Large intestine (tissue), 3 donors: ENCODE data around the gene CDKN2AIP. TPM values are rescaled to one million over a fixed set of nuclear protein-coding genes. Genes with fewer than 3 reads are reported as not detected.

Experiments
- DNase-seq, 2 donors: peaks; one replicate each; pipeline versions ENCODE4 v3.0.0 to v3.0.0-alpha.2; 2013
- H3K27ac ChIP-seq: one replicate; pipeline ENCODE4 v1.5.1; 2013; ENCODE audit warnings: low read length
- H3K27me3 ChIP-seq: 2 replicates; pipeline ENCODE4 v1.6.1; 2013; ENCODE audit warnings: low read length; ENCODE audit not compliant: control insufficient read depth, insufficient read depth
- H3K36me3 ChIP-seq: 2 replicates; pipeline ENCODE4 v1.6.1; 2013; ENCODE audit warnings: low read length; ENCODE audit not compliant: control insufficient read depth, insufficient read depth
- H3K4me1 ChIP-seq: one replicate; pipeline ENCODE4 v1.6.1; 2013; ENCODE audit warnings: low read length; ENCODE audit not compliant: control insufficient read depth, insufficient read depth
- H3K4me3 ChIP-seq: one replicate; pipeline ENCODE4 v1.5.1; 2013; ENCODE audit warnings: low read length
- H3K9me3 ChIP-seq: one replicate; pipeline ENCODE4 v1.6.1; 2013; ENCODE audit warnings: mild to moderate bottlenecking, low read depth, low read length, moderate library complexity; ENCODE audit not compliant: control insufficient read depth
- WGBS: methylation state at CpG from one replicate; pipeline ENCODE4 v1.1.5; 2013; ENCODE audit warnings: low lambda C conversion rate; ENCODE audit not compliant: insufficient coverage; 5-methylcytosine and 5-hydroxymethylcytosine counted together
- polyA plus RNA-seq: library from polyadenylated mRNA; unstranded; fragments of 120-200 nt; gene quantifications from one replicate; pipeline ENCODE4 v1.2.1, GENCODE V29; 2013

Gene CDKN2AIP
- polyA plus RNA-seq, 1 donor, result 32.1 TPM

DNA sequence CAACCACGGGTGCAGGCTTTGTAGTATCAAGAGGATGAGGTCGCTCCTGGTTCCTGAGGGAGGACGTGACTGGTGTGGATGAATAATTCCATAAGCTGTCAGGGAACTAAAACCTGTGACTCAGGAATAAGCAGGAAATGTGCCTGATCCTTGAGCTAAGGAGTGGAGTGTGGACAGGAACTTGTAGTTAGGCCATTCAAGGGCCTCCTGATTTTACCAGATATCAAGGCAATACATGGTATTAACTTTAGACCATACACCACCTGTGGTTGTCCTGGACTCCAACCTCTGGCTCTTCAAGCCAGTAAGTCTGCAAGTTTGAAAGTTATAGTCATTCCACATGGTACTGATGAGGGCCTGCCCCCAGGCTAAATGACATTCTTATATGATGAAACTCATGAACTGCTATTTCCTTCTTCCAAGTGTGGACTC is 48.4 kb downstream of the CDKN2AIP start:
- Histone ChIP-seq H3K4me1 (no peaks in the 10 kb centered on the region), H3K36me3 (no peaks in the 10 kb centered on the region), H3K4me3 (no peak overlapping the region), H3K9me3 (peaks cover 3% of the 10 kb centered on the region), H3K27me3 (no peaks in the 10 kb centered on the region), H3K27ac (no peak overlapping the region)
- no CpG with 5 or more reads among the region's 3 CpGs for WGBS
- peak in 1 of 2 donors; percentile 36 for DNase-seq

DNA sequence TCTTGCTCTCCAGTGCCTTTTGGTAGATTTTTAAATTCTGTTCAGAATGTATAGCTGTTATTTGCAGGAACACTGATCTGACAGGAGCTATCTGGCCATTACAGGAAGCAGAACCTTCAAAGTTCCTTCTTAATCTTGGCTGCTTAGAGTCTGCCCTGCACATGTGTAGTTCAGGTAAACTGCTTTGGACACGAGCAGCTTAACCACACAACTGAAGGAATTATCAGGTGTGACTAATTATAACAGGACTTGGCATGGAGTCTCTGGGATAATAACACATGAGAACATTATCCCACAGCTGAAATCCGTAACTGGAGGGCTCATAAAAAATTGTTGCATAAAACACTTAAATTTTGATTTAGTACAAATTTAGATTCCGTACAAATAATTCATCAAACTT is 48.8 kb downstream of the CDKN2AIP start:
- H3K4me3 ChIP-seq, result no peak overlapping the region
- H3K36me3 ChIP-seq, result no peaks in the 10 kb centered on the region
- peaks cover 3% of the 10 kb centered on the region for H3K9me3 ChIP-seq
- no peak overlapping the region for H3K27ac ChIP-seq
- DNase-seq, result no peak
- WGBS, result 100% methylated on average over 2 of the region's 3 CpGs
- no peaks in the 10 kb centered on the region for H3K27me3 ChIP-seq
- no peaks in the 10 kb centered on the region for H3K4me1 ChIP-seq

DNA sequence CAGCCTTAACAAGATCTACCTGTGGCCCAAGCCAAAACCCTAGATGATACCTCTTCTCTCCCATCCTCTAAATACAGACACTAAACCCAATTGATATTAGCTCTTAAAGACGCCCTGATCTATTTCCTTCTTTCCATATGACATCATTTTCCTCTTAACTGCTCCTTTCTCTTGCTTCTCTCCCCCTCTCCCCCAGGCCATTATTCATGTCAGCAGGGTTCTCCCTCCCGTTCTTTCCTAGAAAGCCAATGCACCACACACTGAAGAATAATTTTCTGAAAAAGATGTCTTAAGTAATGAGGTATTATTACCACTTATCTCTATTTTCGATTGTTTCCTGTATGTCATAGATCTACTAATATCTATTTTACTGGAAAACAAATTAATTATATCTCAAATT is 50.7 kb downstream of the CDKN2AIP start:
- Histone ChIP-seq H3K36me3 (no peaks in the 10 kb centered on the region), H3K4me1 (no peaks in the 10 kb centered on the region), H3K27ac (no peak overlapping the region), H3K9me3 (peaks cover 3% of the 10 kb centered on the region), H3K27me3 (no peaks in the 10 kb centered on the region), H3K4me3 (no peak overlapping the region)
- DNase-seq, result no peak
- WGBS, result 100% methylated on average over 2 of the region's 3 CpGs

Other genes starting within 250 kb of the CDKN2AIP start
- not detected for gene CLDN22, start 124.4 kb upstream of the CDKN2AIP start, polyA plus RNA-seq
- gene CLDN24, start 122.2 kb upstream of the CDKN2AIP start, polyA plus RNA-seq, result 0.10 TPM
- gene ING2, start 60.4 kb downstream of the CDKN2AIP start, polyA plus RNA-seq, result 30.8 TPM
- gene RWDD4, start 214.5 kb downstream of the CDKN2AIP start, polyA plus RNA-seq, result 20.0 TPM
- 28.9 TPM for gene TRAPPC11, start 214.7 kb downstream of the CDKN2AIP start, polyA plus RNA-seq